HCEC 1CT (cell line): ENCODE data around the gene MRGPRG.
"Not testable (repeated sequence)": the region's sequence is repeated elsewhere in the genome, so short reads cannot be mapped to it uniquely, and the experiment has no call there.

Experiments used
- DNase-seq: peaks from one replicate; pipeline ENCODE4 v3.0.0-alpha.2; 2017

The MRGPRG gene, protein sequence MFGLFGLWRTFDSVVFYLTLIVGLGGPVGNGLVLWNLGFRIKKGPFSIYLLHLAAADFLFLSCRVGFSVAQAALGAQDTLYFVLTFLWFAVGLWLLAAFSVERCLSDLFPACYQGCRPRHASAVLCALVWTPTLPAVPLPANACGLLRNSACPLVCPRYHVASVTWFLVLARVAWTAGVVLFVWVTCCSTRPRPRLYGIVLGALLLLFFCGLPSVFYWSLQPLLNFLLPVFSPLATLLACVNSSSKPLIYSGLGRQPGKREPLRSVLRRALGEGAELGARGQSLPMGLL

GRCh38 chr11:3218483-3219280 lies at the start of gene MRGPRG:
TSS of gene MRGPRG (minus strand) at chr11:3218813. CDS start at chr11:3218813, 0 bp downstream.
- DNase-seq, result no peak

DNA sequence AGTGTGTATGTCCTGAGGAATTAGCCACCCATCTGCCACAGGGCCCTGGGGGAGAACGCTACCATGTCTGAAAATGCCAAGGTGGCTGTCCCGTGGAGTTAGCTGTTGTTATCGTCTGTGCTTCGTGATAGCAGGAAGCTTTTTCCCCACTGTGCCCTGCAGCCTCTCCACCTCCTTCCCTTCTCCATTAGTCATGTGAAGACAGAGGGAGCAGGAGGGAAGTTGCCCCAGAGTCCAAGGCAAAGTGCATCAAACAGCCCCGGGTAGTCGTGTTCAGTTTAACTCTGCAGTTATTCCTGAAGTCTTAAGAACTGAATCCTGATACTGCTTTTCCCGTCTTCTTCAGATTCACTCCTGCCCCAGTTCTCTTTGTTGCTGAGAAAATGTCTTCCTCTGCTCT lies 43.9 kb upstream of the MRGPRG start:
- DNase-seq, result not testable (repeated sequence)

GRCh38 chr11:3261831-3262230 lies 43.2 kb upstream of the MRGPRG start:
- not testable (repeated sequence) for DNase-seq

- not testable (repeated sequence) for DNase-seq
Measured at GRCh38 chr11:3257509-3257908, 38.9 kb upstream of the MRGPRG start.

DNA sequence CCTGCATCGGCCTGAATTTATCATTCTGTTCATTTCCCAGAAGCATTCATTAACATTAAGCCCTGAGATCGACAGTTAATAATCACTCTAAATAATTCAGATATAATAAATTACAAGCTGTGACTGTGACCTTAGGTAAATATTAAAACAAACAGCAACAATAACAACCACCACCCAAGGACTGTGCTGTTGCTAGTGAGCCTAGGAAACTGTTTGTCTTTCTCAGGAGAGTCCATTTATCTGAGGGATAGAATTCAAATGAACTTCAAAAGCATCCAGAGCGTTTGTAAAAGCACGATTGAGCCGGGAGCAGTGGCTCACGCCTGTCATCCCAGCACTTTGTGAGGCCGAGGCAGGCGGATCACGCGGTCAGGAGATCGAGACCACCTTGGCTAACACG lies 36.6 kb upstream of the MRGPRG start:
- not testable (repeated sequence) for DNase-seq

- DNase-seq, result not testable (repeated sequence)
Measured at GRCh38 chr11:3254773-3255172, 36.2 kb upstream of the MRGPRG start.

DNA sequence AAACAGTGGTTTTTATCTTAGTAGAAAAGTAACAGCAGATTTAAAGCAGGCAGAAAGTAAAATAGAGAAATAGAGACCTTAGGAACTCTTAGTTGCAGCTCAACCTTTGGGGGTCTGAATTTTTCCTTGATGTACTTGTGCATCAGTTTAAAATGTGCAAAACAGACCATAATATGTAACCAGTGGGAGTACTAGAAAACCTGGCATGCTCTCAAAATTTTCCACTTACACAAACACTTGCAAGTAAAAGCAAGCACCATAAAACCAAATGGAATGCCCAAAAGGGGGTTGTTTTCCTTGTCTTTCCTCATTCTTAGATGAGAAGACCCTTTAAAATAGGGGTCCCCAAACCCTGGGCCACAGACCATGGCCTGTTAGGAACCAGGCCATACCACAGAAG lies 26.5 kb upstream of the MRGPRG start:
- DNase-seq, result no peak

GRCh38 chr11:3243880-3244279 lies 25.3 kb upstream of the MRGPRG start:
- DNase-seq, result no peak

DNA sequence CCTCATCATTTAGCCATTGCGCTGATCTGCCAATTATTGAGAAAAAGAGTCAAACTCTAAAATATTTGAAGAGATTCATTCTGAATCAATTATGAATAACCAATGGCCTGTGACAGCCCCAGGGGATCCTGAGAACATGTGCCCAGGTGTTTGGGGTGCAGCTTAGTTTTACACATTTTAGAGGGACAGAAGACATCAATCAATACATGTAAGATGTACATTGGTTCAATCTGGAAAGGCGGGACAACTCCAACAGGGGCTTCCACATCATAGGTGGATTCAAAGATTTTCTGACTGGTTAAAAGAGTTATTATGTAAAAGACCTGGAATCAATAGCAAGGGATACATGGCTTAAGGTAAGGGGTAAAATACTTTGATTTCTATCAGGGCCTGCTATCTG lies 18.5 kb upstream of the MRGPRG start:
- no peak for DNase-seq

DNA sequence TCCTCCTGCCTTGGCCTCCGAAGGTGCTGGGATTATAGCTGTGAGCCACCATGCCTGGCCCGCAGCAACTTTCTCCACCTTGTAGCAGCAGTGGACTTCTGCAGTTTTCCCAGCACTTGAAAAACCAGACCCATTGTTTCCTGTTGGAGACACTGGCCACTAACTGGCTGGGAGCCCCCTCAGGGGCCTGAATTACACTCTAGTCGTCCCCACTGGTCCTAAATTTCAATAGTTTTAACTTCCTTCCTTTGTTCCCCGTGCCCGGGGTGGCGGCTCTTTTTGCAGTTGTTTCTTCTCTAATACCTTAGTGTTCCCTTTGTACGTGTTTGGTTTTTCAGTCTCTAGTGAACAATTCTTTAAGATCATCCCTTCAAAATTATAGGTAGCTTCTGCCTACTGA lies 16.2 kb upstream of the MRGPRG start:
- DNase-seq, result no peak

DNA sequence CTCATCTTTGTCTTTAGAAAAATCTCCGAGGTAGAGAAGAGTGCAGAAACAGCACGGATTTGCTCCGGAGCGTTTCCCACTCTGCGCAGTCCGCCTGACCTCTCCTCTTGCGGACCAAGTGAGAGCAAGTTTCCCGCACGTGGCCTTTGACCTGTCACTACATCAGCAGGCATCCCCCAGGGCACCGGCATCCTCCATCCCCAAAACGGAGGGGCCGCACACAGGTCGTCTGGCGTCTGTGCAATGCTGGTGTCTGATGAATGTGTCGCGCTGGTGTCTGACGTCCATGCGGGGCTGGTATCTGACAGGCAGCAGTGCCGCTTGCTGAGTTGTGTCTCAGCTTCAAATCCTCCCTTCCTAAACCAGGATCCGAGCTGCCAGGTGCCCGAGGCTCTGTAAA lies 14.3 kb upstream of the MRGPRG start:
- DNase-seq, result no peak

- DNase-seq, result no peak
Measured at GRCh38 chr11:3231851-3232744, 13.5 kb upstream of the MRGPRG start, which contains the start of gene MRGPRE. TSS of gene MRGPRE (minus strand) at chr11:3232417. CDS start at chr11:3228799, 3,618 bp downstream.

GRCh38 chr11:3231550-3231850 lies 12.9 kb upstream of the MRGPRG start:
- DNase-seq, result no peak

DNA sequence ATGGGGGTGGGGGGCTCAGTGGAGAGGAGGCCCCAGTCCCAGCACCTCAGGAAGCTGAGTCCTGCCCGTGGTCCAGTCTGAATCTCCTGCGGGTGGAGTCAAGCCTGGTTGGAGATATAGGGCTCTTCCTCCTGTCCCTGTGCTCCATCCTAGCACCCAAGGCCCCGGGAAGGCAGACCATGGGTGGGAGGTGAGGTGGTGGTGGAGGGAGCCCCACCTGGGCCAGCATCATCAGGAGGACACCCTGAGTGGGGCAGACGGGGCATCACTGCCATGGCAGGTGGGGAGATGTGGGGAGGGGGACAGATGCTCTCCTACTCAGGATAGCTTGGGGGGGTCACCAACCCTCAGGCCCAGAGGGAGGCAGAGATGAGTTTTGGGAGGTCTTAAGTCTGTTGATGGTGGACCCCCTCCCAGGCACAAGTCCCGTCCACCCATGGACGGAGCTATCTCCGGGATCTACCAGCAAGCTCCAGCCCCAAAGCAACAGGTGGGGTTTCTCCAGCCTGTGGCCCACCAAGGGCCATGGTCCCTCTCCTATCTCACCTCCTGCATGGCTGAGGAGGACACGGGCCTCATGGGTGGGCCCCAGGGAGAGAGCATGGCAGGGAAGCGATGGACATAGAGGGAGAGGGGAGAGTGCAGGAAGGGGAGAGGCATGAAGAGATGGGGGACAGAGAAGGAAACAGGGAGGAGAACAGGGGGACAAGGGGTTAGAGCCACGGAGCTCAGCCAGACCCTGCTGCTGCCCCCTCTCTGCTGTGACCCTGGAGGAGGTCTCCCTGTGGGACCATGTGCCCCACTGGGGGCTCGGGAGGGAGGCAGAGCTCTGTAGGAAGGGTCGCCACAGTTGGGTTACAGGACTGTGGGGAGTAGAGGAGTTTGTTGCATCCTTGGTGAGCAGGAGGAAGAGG lies 12.3 kb upstream of the MRGPRG start:
- DNase-seq, result no peak

DNA sequence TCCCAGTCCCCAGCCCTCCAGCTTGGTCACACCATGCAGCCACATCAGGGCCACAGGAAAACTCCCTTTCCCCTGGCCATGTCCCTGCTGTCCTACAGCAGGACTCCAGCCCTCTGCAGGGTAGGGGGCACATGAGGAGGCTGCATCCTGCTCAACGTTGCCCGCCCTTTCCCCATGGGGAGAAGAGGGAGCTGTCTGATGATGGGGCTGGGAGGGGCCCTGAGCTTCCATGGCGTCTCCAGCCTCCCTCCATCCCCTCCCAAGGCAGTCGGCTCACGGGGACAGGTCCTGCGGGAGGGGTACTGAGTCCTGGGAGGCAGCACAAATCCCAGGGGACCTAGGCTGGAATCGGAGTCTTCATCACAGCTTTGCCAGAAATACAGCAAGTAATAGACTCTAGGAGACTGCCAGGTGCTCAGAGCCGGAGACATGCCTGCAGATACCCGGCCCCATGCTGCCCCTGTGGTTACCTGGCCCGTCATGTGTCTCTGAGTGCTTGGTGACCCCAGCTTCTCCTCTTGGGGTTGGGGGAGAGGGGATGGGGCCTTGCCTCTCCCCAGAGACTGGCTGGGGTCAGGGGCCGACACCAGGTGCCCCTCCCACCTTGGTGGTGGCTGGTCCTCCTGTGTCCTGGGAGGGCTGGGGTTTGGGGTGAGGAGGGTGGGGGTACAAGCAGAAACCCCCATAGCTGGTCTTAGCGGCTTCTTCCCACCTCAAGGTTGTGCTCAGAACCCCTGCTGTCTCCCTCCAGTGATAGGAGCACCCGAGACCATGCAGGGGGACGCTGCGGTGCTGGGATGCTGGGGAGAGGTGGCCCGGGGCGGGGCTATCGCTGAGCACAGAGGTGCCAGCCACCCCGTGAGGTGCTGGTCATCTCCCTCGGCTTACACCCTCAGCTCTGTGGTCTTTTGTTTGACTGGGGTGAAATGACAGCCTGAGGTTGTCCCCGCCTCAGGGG lies 11.3 kb upstream of the MRGPRG start:
- DNase-seq, result no peak

DNA sequence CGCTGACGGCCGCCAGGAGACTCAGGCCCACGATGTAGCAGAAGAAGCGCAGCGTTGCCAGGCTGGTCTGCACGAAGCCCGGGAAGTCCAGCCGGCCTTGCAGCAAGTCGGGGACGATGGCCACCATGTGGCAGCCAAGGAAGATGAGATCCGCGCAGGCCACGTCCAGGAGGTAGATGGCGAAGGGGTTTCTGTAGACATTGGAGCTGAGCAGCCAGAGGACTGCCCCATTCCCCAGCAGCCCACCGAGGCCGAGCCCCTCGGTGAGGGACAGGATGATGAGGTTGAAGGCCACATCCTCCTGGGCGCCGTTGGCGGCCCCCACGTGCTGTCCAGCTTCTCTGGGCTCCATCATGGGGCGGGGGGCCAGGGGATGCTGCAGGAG lies 9.8 kb upstream of the MRGPRG start:
- DNase-seq, result no peak

DNA sequence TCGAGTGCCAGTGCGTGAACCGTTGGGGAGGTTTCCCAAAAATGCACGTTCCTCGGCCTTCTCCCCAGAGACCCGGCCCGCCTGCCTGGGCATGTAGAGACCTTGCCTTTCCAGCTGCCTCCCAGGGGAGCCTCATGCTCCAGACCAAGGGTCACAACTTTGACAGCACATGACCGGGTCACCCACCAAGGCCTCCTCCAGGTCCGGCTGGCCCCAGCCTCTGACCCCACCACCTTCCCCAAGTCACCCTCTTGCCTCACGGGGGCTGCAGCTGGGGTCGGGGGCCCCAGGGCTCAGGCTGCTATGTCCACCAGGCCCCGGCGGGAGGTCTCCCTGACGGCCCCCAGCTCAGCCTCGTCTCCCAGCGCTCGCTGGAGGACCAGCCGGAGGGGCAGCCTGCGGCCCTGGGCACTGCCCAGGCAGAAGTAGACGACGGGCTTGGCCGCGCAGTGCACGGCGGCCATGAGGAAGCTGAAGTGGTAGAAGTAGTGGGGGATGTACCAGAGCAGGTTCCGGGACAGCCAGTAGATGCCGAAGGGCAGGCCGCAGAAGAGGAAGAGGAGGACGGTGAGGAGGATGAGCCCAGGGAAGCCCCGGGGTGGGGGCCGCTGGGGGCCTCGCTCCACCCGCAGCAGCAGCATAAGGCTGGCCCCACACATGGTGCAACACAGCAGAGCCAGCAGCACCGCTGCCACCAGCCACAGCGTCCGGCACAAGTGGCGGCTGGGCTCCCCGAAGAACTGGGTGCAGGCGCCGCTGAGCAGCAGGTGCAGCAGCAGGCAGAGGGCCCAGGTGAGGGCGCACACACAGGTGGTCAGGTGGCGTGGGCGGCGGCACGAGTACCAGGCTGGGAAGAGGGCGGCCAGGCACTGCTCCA lies 9.2 kb upstream of the MRGPRG start:
- no peak for DNase-seq

GRCh38 chr11:3226846-3227567 lies 8.4 kb upstream of the MRGPRG start:
- DNase-seq, result no peak
